Calu3 (cell line): ENCODE results near the gene PTGES3L. TPM values are rescaled to one million over a fixed set of nuclear protein-coding genes. Genes with fewer than 3 reads are reported as not detected.

Source experiments
- BruUV-seq: library from RNA; stranded (reverse); fragments of 400-500 nt; replicated peaks from 2 replicates; lab custom pipeline; 2021; lab: Mats Ljungman, UMichigan
- CTCF ChIA-PET: fragments of 300-600 bp; sonication (Branson Sonifier 250); formaldehyde crosslinking; loops from one replicate; lab custom pipeline; 2022; ENCODE audit warnings: antibody characterized with exemption; lab: Charles Lee
- DNase-seq: peaks from one replicate; pipeline ENCODE4 v3.0.0; 2022
- H3K27ac Mint-ChIP-seq: one replicate; pipeline ENCODE4 v1.8.0; 2022; ENCODE audit warnings: mixed read lengths; ENCODE audit not compliant: unreplicated experiment
- H3K27me3 Mint-ChIP-seq: one replicate; pipeline ENCODE4 v1.8.0; 2022; ENCODE audit warnings: mixed read lengths; ENCODE audit not compliant: unreplicated experiment
- H3K36me3 Mint-ChIP-seq: one replicate; pipeline ENCODE4 v1.8.0; 2022; ENCODE audit warnings: mild to moderate bottlenecking, moderate library complexity, mixed read lengths; ENCODE audit not compliant: insufficient read depth, unreplicated experiment
- H3K4me1 Mint-ChIP-seq: one replicate; pipeline ENCODE4 v1.8.0; 2022; ENCODE audit warnings: mild to moderate bottlenecking, low read depth, mixed read lengths; ENCODE audit not compliant: unreplicated experiment
- H3K4me3 Mint-ChIP-seq: one replicate; pipeline ENCODE4 v1.8.0; 2022; ENCODE audit warnings: mild to moderate bottlenecking, low read depth, moderate library complexity, mixed read lengths; ENCODE audit not compliant: unreplicated experiment
- H3K9me3 Mint-ChIP-seq: one replicate; pipeline ENCODE4 v1.8.0; 2022; ENCODE audit warnings: low read depth, mixed read lengths; ENCODE audit not compliant: unreplicated experiment
- CTCF ChIP-seq: fragments of 200-600 bp; IDR thresholded peaks from one replicate; pipeline ENCODE4 v1.8.0; 2022; ENCODE audit warnings: antibody characterized with exemption; ENCODE audit not compliant: unreplicated experiment
- intact Hi-C: fragments of 100-400 bp; cut with micrococcal nuclease; formaldehyde crosslinking; loops from one replicate; pipeline ENCODE4 v1.10.0; 2022; ENCODE audit not compliant: unreplicated experiment
- total RNA-seq: library from RNA; stranded (reverse); gene quantifications from 2 replicates; pipeline ENCODE4 v1.2.3, GENCODE V29; 2022

Gene PTGES3L
- total RNA-seq, 1 experiment from 2014 or later: 2.1 TPM

GRCh38 chr17:42918902-42919521, 60.9 kb downstream of the PTGES3L start:
- CTCF ChIA-PET: interaction anchor here (0.5 to 1.8 kb wide), 7 partner anchors 10 to 615 kb away, joined by 4 to 8 read pairs (median 5); partner anchors contain the start of genes RPL27 and VPS25
- BruUV-seq: no TSS peak
- intact Hi-C loops: no loop called here
- Mint-ChIP-seq H3K36me3 (no peaks in the 10 kb centered on the region), H3K27ac (no peak overlapping the region), H3K4me3 (no peak overlapping the region), H3K4me1 (no peaks in the 10 kb centered on the region), H3K9me3 (no peaks in the 10 kb centered on the region), H3K27me3 (peaks cover 10% of the 10 kb centered on the region)
- no peak for DNase-seq
- no peak for TF ChIP-seq CTCF

Other genes with a start within 250 kb of the PTGES3L start
- gene EZH1, start 235.0 kb downstream of the PTGES3L start, total RNA-seq: 43.3 and 45.5 TPM in 2 replicates
- gene RAMP2, start 218.9 kb downstream of the PTGES3L start, total RNA-seq: not detected in 2 replicates
- 93.9 and 101 TPM in 2 replicates for gene VPS25, start 206.6 kb downstream of the PTGES3L start, total RNA-seq
- 0.33 and 0.73 TPM in 2 replicates for gene WNK4, start 199.5 kb downstream of the PTGES3L start, total RNA-seq
- 98.8 and 99.9 TPM in 2 replicates for gene COA3, start 181.4 kb downstream of the PTGES3L start, total RNA-seq
- gene CNTD1, start 181.2 kb downstream of the PTGES3L start, total RNA-seq: 0.54 TPM in 1 of 2 replicates, not detected in the other
- 141 and 144 TPM in 2 replicates for gene BECN1, start 155.8 kb downstream of the PTGES3L start, total RNA-seq
- 238 and 265 TPM in 2 replicates for gene PSME3, start 146.7 kb downstream of the PTGES3L start, total RNA-seq
- 10.5 and 14.4 TPM in 2 replicates for gene AOC2, start 135.5 kb downstream of the PTGES3L start, total RNA-seq
- gene AOC3, start 128.9 kb downstream of the PTGES3L start, total RNA-seq: 3.5 and 7.4 TPM in 2 replicates
- gene G6PC1, start 79.3 kb downstream of the PTGES3L start, total RNA-seq: not detected in 2 replicates
- 93.7 and 96.6 TPM in 2 replicates for gene AARSD1, start 15.6 kb downstream of the PTGES3L start, total RNA-seq
- gene RUNDC1, start 485 bp upstream of the PTGES3L start, total RNA-seq: 32.8 and 35.4 TPM in 2 replicates
- gene RPL27, start 18.3 kb upstream of the PTGES3L start, total RNA-seq: 1,193 and 1,292 TPM in 2 replicates
- 98.6 and 195 TPM in 2 replicates for gene IFI35, start 26.7 kb upstream of the PTGES3L start, total RNA-seq
- gene VAT1, start 42.3 kb upstream of the PTGES3L start, total RNA-seq: 149 and 156 TPM in 2 replicates
- gene RND2, start 45.2 kb upstream of the PTGES3L start, total RNA-seq: 0.15 and 0.40 TPM in 2 replicates
- 62.7 and 67.1 TPM in 2 replicates for gene BRCA1, start 145.3 kb upstream of the PTGES3L start, total RNA-seq
- gene NBR1, start 191.1 kb upstream of the PTGES3L start, total RNA-seq: 89.0 and 101 TPM in 2 replicates
- 3.4 and 5.2 TPM in 2 replicates for gene TMEM106A, start 231.8 kb upstream of the PTGES3L start, total RNA-seq
- not detected in 2 replicates for gene CCDC200, start 248.5 kb upstream of the PTGES3L start, total RNA-seq